Prostate gland (tissue), 2 donors: ENCODE measurements around the gene BABAM2.

Experiments
- CTCF ChIP-seq, 4 experiments: fragments of 200-600 bp in 2 of 4; fragments of 450-650 bp in 2 of 4; sonication (generic) in 2 of 4; IDR thresholded peaks; 1 replicate in 3 of 4; 2 replicates in 1 of 4; pipeline ENCODE4 v1.5.1; 2016 to 2019; ENCODE audit warnings: antibody characterized with exemption in 4 of 4, mild to moderate bottlenecking in 2 of 4, moderate library complexity in 2 of 4
- POLR2A ChIP-seq: fragments of 450-650 bp; IDR thresholded peaks from one replicate; pipeline ENCODE4 v1.6.1; 2016; ENCODE audit warnings: antibody characterized with exemption, mild to moderate bottlenecking

DNA sequence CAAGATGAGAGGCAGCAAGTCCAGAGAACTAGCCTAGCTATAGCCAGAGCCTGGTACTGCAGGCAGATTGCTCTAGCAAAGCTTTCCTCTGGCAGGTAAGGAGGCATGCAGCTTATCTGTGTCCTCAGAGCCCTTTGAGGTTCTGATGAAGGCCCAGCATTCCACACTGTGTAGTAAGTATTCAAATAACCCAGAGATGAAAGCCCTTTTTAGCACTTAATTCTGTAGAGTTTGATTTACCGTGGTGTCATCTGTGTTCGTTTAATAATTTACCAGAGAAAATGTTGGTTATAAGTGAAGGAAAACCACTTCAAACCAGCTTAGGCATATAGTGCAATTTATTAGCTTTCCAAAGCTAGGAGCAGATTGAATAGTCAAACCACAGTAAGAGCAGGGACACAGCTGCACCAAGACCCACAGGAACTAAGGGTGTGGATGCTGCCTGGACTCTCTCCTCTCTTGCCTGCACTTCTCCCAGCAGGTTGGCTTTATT is 226.6 kb downstream of the BABAM2 start:
- TF ChIP-seq POLR2A: no peak
- no peak for TF ChIP-seq CTCF (IDR thresholded peaks at IDR 0.05)
